GM18909 (cell line): ENCODE results near the gene C1GALT1C1L.
"Not testable (repeated sequence)": the region's sequence is repeated elsewhere in the genome, so short reads cannot be mapped to it uniquely, and the experiment has no call there.

Source experiments
- ATAC-seq: cut with Tn5 transposase; IDR thresholded peaks from one replicate; pipeline ENCODE4 v1.9.1; 2021; ENCODE audit warnings: mild to moderate bottlenecking; ENCODE audit not compliant: unreplicated experiment, poor library complexity

The C1GALT1C1L gene

GRCh38 chr2:43657241-43657640, 19.0 kb downstream of the C1GALT1C1L start:
- ATAC-seq, result no peak

GRCh38 chr2:43653506-43653905, 22.7 kb downstream of the C1GALT1C1L start:
- no peak for ATAC-seq

GRCh38 chr2:43648994-43649701, 27.1 kb downstream of the C1GALT1C1L start:
- no peak for ATAC-seq

- no peak for ATAC-seq
Observed at GRCh38 chr2:43643680-43644079, 32.5 kb downstream of the C1GALT1C1L start.

GRCh38 chr2:43642363-43642762, 33.9 kb downstream of the C1GALT1C1L start:
- no peak for ATAC-seq

GRCh38 chr2:43637030-43637803, 39.0 kb downstream of the C1GALT1C1L start, which contains the start of gene PLEKHH2:
Gene PLEKHH2, plus strand, starts transcription at chr2:43637260. Its CDS starts 7,414 bp downstream, at chr2:43644674.
- ATAC-seq, result peak; percentile 100

GRCh38 chr2:43636621-43637020, 39.6 kb downstream of the C1GALT1C1L start:
- ATAC-seq, result no peak

- ATAC-seq, result not testable (repeated sequence)
Observed at GRCh38 chr2:43636153-43636552, 40.1 kb downstream of the C1GALT1C1L start.

- no peak for ATAC-seq
Observed at GRCh38 chr2:43634604-43635306, 41.5 kb downstream of the C1GALT1C1L start.

- no peak for ATAC-seq
Observed at GRCh38 chr2:43631618-43632317, 44.5 kb downstream of the C1GALT1C1L start.
